ENCODE measurements around the gene C6orf89.

The C6orf89 gene

DNA sequence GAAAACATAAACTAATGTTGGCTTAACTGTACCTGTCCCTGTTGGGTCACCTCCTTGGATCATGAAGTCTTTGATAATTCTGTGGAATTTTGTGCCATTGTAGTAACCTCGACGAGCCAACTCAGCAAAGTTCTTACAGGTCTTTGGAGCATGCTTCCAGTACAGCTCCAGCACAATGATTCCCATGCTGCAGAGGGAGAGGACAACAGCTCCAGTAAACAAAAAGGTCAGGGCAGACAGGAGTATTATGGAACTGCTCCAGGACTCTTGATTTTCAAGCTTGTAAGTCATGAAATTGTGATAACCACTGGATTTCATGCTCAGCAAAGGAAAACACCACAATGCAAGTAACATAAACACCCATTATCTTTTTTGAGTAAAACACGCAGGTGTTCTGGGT, 14.1 kb upstream of the C6orf89 start:
- H3K4me3 ChIP-seq (ENCODE audit: low read depth, low read length) = no peak overlapping the region
- TF ChIP-seq, protein P1, sequence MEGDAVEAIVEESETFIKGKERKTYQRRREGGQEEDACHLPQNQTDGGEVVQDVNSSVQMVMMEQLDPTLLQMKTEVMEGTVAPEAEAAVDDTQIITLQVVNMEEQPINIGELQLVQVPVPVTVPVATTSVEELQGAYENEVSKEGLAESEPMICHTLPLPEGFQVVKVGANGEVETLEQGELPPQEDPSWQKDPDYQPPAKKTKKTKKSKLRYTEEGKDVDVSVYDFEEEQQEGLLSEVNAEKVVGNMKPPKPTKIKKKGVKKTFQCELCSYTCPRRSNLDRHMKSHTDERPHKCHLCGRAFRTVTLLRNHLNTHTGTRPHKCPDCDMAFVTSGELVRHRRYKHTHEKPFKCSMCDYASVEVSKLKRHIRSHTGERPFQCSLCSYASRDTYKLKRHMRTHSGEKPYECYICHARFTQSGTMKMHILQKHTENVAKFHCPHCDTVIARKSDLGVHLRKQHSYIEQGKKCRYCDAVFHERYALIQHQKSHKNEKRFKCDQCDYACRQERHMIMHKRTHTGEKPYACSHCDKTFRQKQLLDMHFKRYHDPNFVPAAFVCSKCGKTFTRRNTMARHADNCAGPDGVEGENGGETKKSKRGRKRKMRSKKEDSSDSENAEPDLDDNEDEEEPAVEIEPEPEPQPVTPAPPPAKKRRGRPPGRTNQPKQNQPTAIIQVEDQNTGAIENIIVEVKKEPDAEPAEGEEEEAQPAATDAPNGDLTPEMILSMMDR (conservative IDR thresholded peaks at IDR 0.05; ENCODE audit: low read depth, low read length) = no peak
- DNase-seq (ENCODE audit: low read depth) = no peak

DNA sequence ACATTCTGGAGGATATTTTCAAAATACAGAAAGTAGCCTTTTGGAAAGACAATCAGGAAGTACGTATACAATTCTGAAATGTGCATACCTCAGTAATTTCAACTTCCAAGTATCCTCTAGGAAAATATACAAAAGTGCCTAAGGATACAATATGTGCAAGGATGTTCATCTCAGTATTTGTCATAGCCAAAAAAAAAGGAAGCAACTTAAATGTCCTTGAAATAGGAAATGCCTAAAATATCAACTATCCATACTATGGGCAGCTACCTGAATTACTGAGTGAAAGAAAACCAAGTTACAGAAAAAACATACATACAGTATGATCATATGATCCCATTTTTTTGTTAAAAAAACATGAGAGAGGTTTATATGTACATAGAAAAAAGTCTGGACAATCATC, 12.6 kb upstream of the C6orf89 start:
- TF ChIP-seq, protein P1 (conservative IDR thresholded peaks at IDR 0.05; ENCODE audit: low read depth, low read length) = no peak
- no peak overlapping the region for H3K4me3 ChIP-seq (ENCODE audit: low read depth, low read length)
- DNase-seq (ENCODE audit: low read depth) = no peak

DNA sequence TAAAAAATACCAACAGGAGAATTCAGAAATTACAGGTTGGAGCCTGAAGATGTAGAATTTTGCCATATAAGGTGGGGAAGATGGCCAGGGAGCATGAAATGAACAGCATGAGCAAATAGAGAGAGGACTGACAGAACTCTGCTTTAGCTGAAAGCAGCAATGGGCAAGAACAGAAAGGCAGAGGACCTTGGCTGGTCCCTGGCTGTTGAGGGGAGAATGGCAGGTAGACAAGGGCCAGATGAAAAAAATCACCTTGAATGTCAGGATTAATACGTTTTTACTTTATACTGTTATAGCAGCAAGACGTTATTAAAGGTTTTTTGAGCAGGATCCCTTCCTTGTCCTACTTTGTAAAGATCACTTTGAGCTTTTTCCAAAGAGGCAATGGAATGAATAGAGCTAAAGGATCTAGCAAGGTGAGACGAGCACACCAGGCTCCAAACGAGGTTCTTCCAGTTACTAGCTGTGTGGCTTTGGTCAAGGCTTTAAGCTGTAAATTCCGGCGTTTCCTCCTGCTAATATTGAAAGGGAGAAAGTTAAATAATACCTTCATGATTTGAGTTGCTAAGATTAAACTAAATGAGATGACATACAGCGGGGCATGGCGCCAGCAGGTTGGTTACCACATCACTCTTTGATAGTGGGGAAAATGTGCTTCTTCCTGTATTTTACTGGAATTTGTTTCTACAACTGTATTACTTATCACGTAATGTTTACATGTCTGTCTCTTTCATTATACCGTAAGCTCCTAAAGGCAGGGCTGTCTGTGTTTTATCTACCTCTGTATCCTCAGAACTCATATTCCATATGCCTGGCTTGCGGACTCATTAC, 11.9 kb upstream of the C6orf89 start:
- DNase-seq (ENCODE audit: low read depth) = peak; percentile 37
- TF ChIP-seq, protein P1 (conservative IDR thresholded peaks at IDR 0.05; ENCODE audit: low read depth, low read length) = peak; percentile 42
- H3K4me3 ChIP-seq (ENCODE audit: low read depth, low read length) = peak overlapping the region; percentile 97

DNA sequence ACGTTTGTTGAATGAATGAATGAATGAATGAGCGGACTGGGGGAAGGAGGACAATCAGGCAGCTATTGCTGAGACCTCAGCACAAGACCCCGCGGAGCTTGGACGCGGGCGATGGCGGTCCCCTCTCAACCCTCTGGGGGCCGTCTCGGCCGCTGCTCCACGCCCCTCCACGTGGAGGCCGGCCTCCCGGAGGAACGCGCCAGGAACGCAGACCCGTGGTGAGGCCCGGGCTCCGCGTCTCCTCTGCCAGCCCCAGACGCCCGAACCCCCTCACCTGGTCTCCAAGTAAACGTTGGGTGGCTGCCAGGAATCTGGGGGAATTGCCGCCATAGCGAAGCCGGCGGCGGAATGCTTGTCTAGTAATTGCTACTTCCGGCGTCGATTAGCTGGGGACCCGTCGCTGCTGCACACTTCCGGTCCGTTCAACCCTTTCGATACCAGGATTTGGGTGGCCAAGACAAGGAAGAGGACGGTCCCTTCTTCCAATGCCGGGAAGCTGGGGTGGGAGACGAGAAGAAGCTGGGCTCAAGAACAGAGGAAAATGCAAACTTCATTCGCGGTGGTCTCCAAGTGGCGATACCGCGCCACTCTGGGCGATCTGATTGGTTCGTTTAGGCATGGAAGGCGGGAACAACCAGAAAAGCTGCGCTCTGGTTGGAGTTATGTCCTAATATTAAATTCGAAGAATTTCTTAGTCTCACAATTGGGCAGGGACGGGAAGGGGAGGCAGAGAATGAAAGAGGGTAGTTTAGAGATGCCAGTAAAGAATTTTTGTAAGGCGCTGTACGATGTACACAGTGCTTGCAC, 11.1 kb upstream of the C6orf89 start, which contains the start of gene PPIL1:
Gene PPIL1 (minus strand): TSS at position 361 of the 807 bp plus-strand sequence. CDS start 31 bp downstream, at position 330.
- TF ChIP-seq, protein P1 (conservative IDR thresholded peaks at IDR 0.05; ENCODE audit: low read depth, low read length) = no peak
- peak; percentile 93 for DNase-seq (ENCODE audit: low read depth)
- H3K4me3 ChIP-seq (ENCODE audit: low read depth, low read length) = peak within 1 kb of the TSS; percentile 97

DNA sequence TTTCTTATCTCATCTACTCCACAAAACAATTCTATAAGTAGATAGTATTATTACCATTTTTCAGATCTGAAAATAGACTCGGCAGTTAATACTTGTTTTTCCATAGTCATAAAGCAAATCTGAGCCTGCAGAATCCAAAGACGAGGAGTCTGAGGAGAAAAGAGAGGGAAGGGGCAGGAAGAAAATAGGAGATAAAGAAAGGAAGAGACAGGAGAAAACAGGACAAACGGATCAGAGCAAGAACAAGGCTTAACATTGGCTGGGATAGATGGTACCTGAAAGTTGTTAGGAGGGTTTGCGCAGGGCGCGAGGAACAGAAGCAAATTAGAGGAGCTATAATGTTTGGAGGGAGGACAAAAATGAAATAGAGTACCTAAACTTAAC, 10.5 kb upstream of the C6orf89 start:
- peak overlapping the region; percentile 97 for H3K4me3 ChIP-seq (ENCODE audit: low read depth, low read length)
- TF ChIP-seq, protein P1 (conservative IDR thresholded peaks at IDR 0.05; ENCODE audit: low read depth, low read length) = no peak
- DNase-seq (ENCODE audit: low read depth) = no peak

DNA sequence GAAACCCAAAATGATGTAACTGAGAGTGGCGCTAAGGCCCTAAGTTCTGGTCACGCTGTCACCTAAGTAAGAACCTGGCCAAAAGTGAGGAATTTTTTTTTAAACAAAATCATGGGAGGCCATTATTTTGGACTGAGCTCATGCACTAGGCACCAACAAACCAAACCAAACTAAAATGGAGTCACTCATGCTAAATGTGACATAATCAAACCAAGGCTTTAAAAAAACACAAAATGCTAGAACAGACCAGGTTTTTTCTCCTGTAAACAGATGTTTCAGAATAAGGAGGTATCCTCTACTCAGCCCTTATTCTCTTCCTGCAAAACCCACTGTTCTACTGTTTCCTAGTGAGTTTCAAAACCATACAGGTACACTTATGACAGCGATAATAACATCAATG, 1.1 kb upstream of the C6orf89 start:
- no peak for DNase-seq (ENCODE audit: low read depth)
- TF ChIP-seq, protein P1 (conservative IDR thresholded peaks at IDR 0.05; ENCODE audit: low read depth, low read length) = no peak
- no peak overlapping the region for H3K4me3 ChIP-seq (ENCODE audit: low read depth, low read length)
